SU-DHL-6 (cell line): ENCODE measurements around the gene OR2AT4.

Experiments
- EZH2phosphoT487 ChIP-seq: fragments of 200-600 bp; sonication (generic), shearing (Covaris generic); conservative IDR thresholded peaks from 2 replicates; pipeline ENCODE4 v1.6.1; 2018; ENCODE audit warnings: mild to moderate bottlenecking, antibody characterized with exemption, low read length, moderate library complexity, mixed read lengths
- TF ChIP-seq, protein P1 (sequence below): fragments of 200-600 bp; sonication (generic); IDR thresholded peaks from one replicate; pipeline ENCODE4 v1.5.1; 2017; ENCODE audit warnings: antibody characterized with exemption, mild to moderate bottlenecking, low read length, moderate library complexity; ENCODE audit not compliant: insufficient read depth, poor library complexity, severe bottlenecking

DNA sequence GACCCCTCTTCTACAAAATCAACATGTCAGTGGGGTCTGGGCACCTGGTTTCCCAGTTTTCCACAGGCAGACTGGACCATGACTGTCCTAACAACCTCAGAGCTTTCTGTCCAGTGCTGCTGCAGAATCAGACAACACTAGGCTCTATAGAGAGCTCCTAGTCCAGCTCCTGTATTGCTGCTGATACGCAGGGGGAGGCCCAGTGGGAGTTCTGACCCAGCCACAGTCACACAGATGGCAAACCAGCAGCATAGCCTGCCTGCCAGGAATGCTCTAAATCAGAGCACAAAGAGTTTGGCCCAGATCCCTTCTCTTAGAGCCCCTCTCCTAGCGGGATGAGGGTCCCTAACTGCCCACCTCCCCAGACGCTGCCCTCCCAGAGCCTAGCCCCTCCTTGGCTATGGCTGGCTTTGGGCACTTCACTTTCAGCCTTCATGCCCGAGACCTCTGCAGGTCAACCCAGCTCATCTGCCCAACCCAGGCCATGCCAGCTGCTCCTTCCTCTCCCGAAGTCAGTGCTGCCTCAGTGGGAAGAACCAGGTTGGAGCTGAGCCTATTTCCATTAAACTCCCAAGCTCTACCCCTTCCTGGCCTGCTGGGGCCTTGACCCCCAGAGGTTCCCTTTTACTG lies 38.5 kb upstream of the OR2AT4 start:
- TF ChIP-seq, protein P1, sequence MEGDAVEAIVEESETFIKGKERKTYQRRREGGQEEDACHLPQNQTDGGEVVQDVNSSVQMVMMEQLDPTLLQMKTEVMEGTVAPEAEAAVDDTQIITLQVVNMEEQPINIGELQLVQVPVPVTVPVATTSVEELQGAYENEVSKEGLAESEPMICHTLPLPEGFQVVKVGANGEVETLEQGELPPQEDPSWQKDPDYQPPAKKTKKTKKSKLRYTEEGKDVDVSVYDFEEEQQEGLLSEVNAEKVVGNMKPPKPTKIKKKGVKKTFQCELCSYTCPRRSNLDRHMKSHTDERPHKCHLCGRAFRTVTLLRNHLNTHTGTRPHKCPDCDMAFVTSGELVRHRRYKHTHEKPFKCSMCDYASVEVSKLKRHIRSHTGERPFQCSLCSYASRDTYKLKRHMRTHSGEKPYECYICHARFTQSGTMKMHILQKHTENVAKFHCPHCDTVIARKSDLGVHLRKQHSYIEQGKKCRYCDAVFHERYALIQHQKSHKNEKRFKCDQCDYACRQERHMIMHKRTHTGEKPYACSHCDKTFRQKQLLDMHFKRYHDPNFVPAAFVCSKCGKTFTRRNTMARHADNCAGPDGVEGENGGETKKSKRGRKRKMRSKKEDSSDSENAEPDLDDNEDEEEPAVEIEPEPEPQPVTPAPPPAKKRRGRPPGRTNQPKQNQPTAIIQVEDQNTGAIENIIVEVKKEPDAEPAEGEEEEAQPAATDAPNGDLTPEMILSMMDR: no peak
- no peak for TF ChIP-seq EZH2phosphoT487
